ENCODE measurements around the gene TARBP1. TPM values are rescaled to one million over a fixed set of nuclear protein-coding genes. Genes with fewer than 3 reads are reported as not detected.
"Not testable (repeated sequence)": the region's sequence is repeated elsewhere in the genome, so short reads cannot be mapped to it uniquely, and the experiment has no call there.

Gene TARBP1
- total and polyA plus RNA-seq, 5 donors = 10.7 to 12.0 (median 11.2) TPM

- no peak overlapping the region for H3K4me3 ChIP-seq (ENCODE audit: low read length)
- ATAC-seq (no peak), DNase-seq (no peak)
- H3K27me3 ChIP-seq (ENCODE audit: control insufficient read depth, insufficient read depth) = no peaks in the 10 kb centered on the region
- H3K27ac ChIP-seq (ENCODE audit: low read length) = peak overlapping the region; percentile 49
- WGBS = 81% methylated on average over 10 of the region's 10 CpGs
- peaks cover 6% of the 10 kb centered on the region for H3K4me1 ChIP-seq (ENCODE audit: control insufficient read depth, insufficient read depth, low read length)
- H3K9me3 ChIP-seq (ENCODE audit: control insufficient read depth, low read length) = no peaks in the 10 kb centered on the region
- intact Hi-C loops (cut with DNase I) = no loop called here
Observed at GRCh38 chr1:234518876-234519275, 39.9 kb upstream of the TARBP1 start.

- H3K27ac ChIP-seq (ENCODE audit: low read length); H3K27me3 ChIP-seq (ENCODE audit: control insufficient read depth, insufficient read depth); H3K9me3 ChIP-seq (ENCODE audit: control insufficient read depth, low read length); H3K4me3 ChIP-seq (ENCODE audit: low read length); H3K4me1 ChIP-seq (ENCODE audit: control insufficient read depth, insufficient read depth, low read length); ATAC-seq; intact Hi-C loops (cut with DNase I): not testable (repeated sequence)
- 72% methylated on average over 10 of the region's 10 CpGs for WGBS
- DNase-seq = peak in 1 of 3 donors; percentile 75
Observed at GRCh38 chr1:234518086-234518485, 39.1 kb upstream of the TARBP1 start.

GRCh38 chr1:234517110-234517802 is 38.3 kb upstream of the TARBP1 start:
- H3K4me1 ChIP-seq (ENCODE audit: control insufficient read depth, insufficient read depth, low read length) = peaks cover 2% of the 10 kb centered on the region
- intact Hi-C loops (cut with DNase I) = no loop called here
- no peak overlapping the region for H3K27ac ChIP-seq (ENCODE audit: low read length)
- WGBS = 61% methylated on average over 9 of the region's 9 CpGs
- H3K27me3 ChIP-seq (ENCODE audit: control insufficient read depth, insufficient read depth) = no peaks in the 10 kb centered on the region
- ATAC-seq (no peak), DNase-seq (no peak)
- H3K9me3 ChIP-seq (ENCODE audit: control insufficient read depth, low read length) = no peaks in the 10 kb centered on the region
- no peak overlapping the region for H3K4me3 ChIP-seq (ENCODE audit: low read length)

GRCh38 chr1:234515821-234516241 is 36.9 kb upstream of the TARBP1 start:
- no peaks in the 10 kb centered on the region for H3K27me3 ChIP-seq (ENCODE audit: control insufficient read depth, insufficient read depth)
- ATAC-seq (no peak), DNase-seq (no peak)
- peaks cover 2% of the 10 kb centered on the region for H3K4me1 ChIP-seq (ENCODE audit: control insufficient read depth, insufficient read depth, low read length)
- 45% methylated on average over 3 of the region's 3 CpGs for WGBS
- H3K27ac ChIP-seq (ENCODE audit: low read length) = no peak overlapping the region
- no peaks in the 10 kb centered on the region for H3K9me3 ChIP-seq (ENCODE audit: control insufficient read depth, low read length)
- intact Hi-C loops (cut with DNase I) = no loop called here
- no peak overlapping the region for H3K4me3 ChIP-seq (ENCODE audit: low read length)

GRCh38 chr1:234515411-234515810 is 36.4 kb upstream of the TARBP1 start:
- no peaks in the 10 kb centered on the region for H3K27me3 ChIP-seq (ENCODE audit: control insufficient read depth, insufficient read depth)
- H3K4me3 ChIP-seq (ENCODE audit: low read length) = no peak overlapping the region
- ATAC-seq = no peak
- intact Hi-C loops (cut with DNase I) = no loop called here
- no peaks in the 10 kb centered on the region for H3K9me3 ChIP-seq (ENCODE audit: control insufficient read depth, low read length)
- peak overlapping the region; percentile 32 for H3K27ac ChIP-seq (ENCODE audit: low read length)
- H3K4me1 ChIP-seq (ENCODE audit: control insufficient read depth, insufficient read depth, low read length) = peaks cover 2% of the 10 kb centered on the region
- 78% methylated on average over 2 of the region's 2 CpGs for WGBS
- DNase-seq = no peak

- H3K9me3 ChIP-seq (ENCODE audit: control insufficient read depth, low read length) = no peaks in the 10 kb centered on the region
- H3K4me3 ChIP-seq (ENCODE audit: low read length) = no peak overlapping the region
- H3K4me1 ChIP-seq (ENCODE audit: control insufficient read depth, insufficient read depth, low read length) = peaks cover 2% of the 10 kb centered on the region
- ATAC-seq (peak in 1 of 2 donors; percentile 62), DNase-seq (peak in 1 of 3 donors; percentile 58)
- no peak overlapping the region for H3K27ac ChIP-seq (ENCODE audit: low read length)
- no peaks in the 10 kb centered on the region for H3K27me3 ChIP-seq (ENCODE audit: control insufficient read depth, insufficient read depth)
- 54% methylated on average over 5 of the region's 5 CpGs for WGBS
- intact Hi-C loops (cut with DNase I) = no loop called here
Observed at GRCh38 chr1:234512451-234512861, 33.5 kb upstream of the TARBP1 start.

GRCh38 chr1:234509457-234510328 is 30.7 kb upstream of the TARBP1 start:
- DNase-seq (peak in 1 of 3 donors; percentile 33), ATAC-seq (peak; percentile 24 to 39)
- Histone ChIP-seq H3K4me3 (ENCODE audit: low read length) (no peak overlapping the region), H3K27ac (ENCODE audit: low read length) (no peak overlapping the region), H3K27me3 (ENCODE audit: control insufficient read depth, insufficient read depth) (no peaks in the 10 kb centered on the region), H3K4me1 (ENCODE audit: control insufficient read depth, insufficient read depth, low read length) (peaks cover 2% of the 10 kb centered on the region), H3K9me3 (ENCODE audit: control insufficient read depth, low read length) (no peaks in the 10 kb centered on the region)
- WGBS = 62% methylated on average over 9 of the region's 9 CpGs
- intact Hi-C loops (cut with DNase I) = no loop called here

- H3K27ac ChIP-seq (ENCODE audit: low read length) = no peak overlapping the region
- H3K9me3 ChIP-seq (ENCODE audit: control insufficient read depth, low read length) = no peaks in the 10 kb centered on the region
- no peak for ATAC-seq
- intact Hi-C loops (cut with DNase I) = no loop called here
- peaks cover 2% of the 10 kb centered on the region for H3K4me1 ChIP-seq (ENCODE audit: control insufficient read depth, insufficient read depth, low read length)
- H3K27me3 ChIP-seq (ENCODE audit: control insufficient read depth, insufficient read depth) = no peaks in the 10 kb centered on the region
- 92% methylated on average over 11 of the region's 11 CpGs for WGBS
- H3K4me3 ChIP-seq (ENCODE audit: low read length) = no peak overlapping the region
- no peak for DNase-seq
Observed at GRCh38 chr1:234507626-234508387, 28.8 kb upstream of the TARBP1 start.

- Histone ChIP-seq H3K27me3 (ENCODE audit: control insufficient read depth, insufficient read depth) (no peaks in the 10 kb centered on the region), H3K4me1 (ENCODE audit: control insufficient read depth, insufficient read depth, low read length) (no peaks in the 10 kb centered on the region), H3K4me3 (ENCODE audit: low read length) (no peak overlapping the region), H3K9me3 (ENCODE audit: control insufficient read depth, low read length) (no peaks in the 10 kb centered on the region), H3K27ac (ENCODE audit: low read length) (no peak overlapping the region)
- 65% methylated on average over 2 of the region's 2 CpGs for whole genome bisulfite sequencing
- intact Hi-C loops (cut with DNase I) = no loop called here
- no peak for DNase-seq
- no peak for ATAC-seq
Observed at GRCh38 chr1:234507089-234507488, 28.1 kb upstream of the TARBP1 start.

- DNase-seq (no peak), ATAC-seq (no peak)
- H3K27me3 ChIP-seq (ENCODE audit: control insufficient read depth, insufficient read depth) = no peaks in the 10 kb centered on the region
- intact Hi-C loops (cut with DNase I) = no loop called here
- no peak overlapping the region for H3K27ac ChIP-seq (ENCODE audit: low read length)
- H3K4me3 ChIP-seq (ENCODE audit: low read length) = no peak overlapping the region
- no peaks in the 10 kb centered on the region for H3K9me3 ChIP-seq (ENCODE audit: control insufficient read depth, low read length)
- H3K4me1 ChIP-seq (ENCODE audit: control insufficient read depth, insufficient read depth, low read length) = peaks cover 4% of the 10 kb centered on the region
Observed at GRCh38 chr1:234505769-234506102, 26.8 kb upstream of the TARBP1 start.
